ENCODE data around the gene SCG3. TPM values are rescaled to one million over a fixed set of nuclear protein-coding genes. Genes with fewer than 3 reads are reported as not detected.

SCG3 gene
- total and polyA plus RNA-seq, 2 of the 13 experiments (the other 11 are each of a cell fraction or from before 2014, with no cell fraction given) = not detected

- no peak for TF ChIP-seq CBX5 (CRISPR knock-in tag; IDR thresholded peaks at IDR 0.05; ENCODE audit: borderline replicate concordance)
- no peak for TF ChIP-seq ZNF280B (CRISPR knock-in tag; IDR thresholded peaks at IDR 0.05; ENCODE audit: borderline replicate concordance)
- no peak for TF ChIP-seq PHF21A (CRISPR knock-in tag; IDR thresholded peaks at IDR 0.05)
- no peak for TF ChIP-seq TP53 (CRISPR knock-in tag; conservative IDR thresholded peaks at IDR 0.05)
Measured at GRCh38 chr15:51677021-51677420, 4.3 kb upstream of the SCG3 start (continued).

- Histone ChIP-seq H4K20me1 (ENCODE audit: insufficient read depth, low read length) (no peaks in the 10 kb centered on the region), H3K36me3 (replicated peaks in 1 of 2; ENCODE audit: control insufficient read depth in 1 of 2, insufficient read depth in 2 of 2, low read length in 2 of 2) (no peaks in the 10 kb centered on the region), H3K27me3 (ENCODE audit: control insufficient read depth in 1 of 2, insufficient read depth in 2 of 2, low read length in 2 of 2) (peaks cover 0 to 3% of the 10 kb centered on the region in 2 experiments; a peak in 1 of 5 replicates), H3K9ac (ENCODE audit: insufficient read depth, low read depth, low read length) (no peak overlapping the region), H3K4me1 (ENCODE audit: insufficient read depth, low read length) (no peaks in the 10 kb centered on the region), H3K27ac (ENCODE audit: extremely low read length, insufficient read depth, low read length) (no peak overlapping the region), H3K4me3 (replicated peaks in 1 of 3; ENCODE audit: insufficient read depth in 1 of 3, low read depth in 2 of 3, low read length in 3 of 3) (no peak overlapping the region), H3K9me3 (ENCODE audit: low read length) (no peaks in the 10 kb centered on the region), H3K4me2 (ENCODE audit: low read depth, low read length) (no peak overlapping the region), H3K79me2 (ENCODE audit: insufficient read depth, low read length) (no peaks in the 10 kb centered on the region), H2AFZ (ENCODE audit: low read length) (no peak overlapping the region)
- intact Hi-C loops (cut with micrococcal nuclease; ENCODE audit: unreplicated experiment) = no loop called here
- ChIA-PET POLR2A (no interaction called here), CTCF (ENCODE audit: low intra/inter-chr PET ratio, low total read pairs) (no interaction called here)
- no TSS peak for BruUV-seq (replicated peaks)
- ATAC-seq (no peak), DNase-seq (ENCODE audit: low spot score) (no peak), FAIRE-seq (no peak)
- in situ Hi-C loops (cut with HindIII; ENCODE audit: extremely low pct_ligation_motif_present, low pct_unique_long_range_greater_than_20kb) = no loop called here
- 0% methylated on average over 2 of the region's 2 CpGs for WGBS (ENCODE audit: low lambda C conversion rate)
- TF ChIP-seq SNAI1 (CRISPR knock-in tag; IDR thresholded peaks at IDR 0.05; ENCODE audit: borderline replicate concordance) = no peak
- TF ChIP-seq GFI1 (CRISPR knock-in tag; IDR thresholded peaks at IDR 0.05; ENCODE audit: borderline replicate concordance) = no peak
- TF ChIP-seq ZFP62 (CRISPR knock-in tag; IDR thresholded peaks at IDR 0.05) = no peak
- TF ChIP-seq, protein P1, sequence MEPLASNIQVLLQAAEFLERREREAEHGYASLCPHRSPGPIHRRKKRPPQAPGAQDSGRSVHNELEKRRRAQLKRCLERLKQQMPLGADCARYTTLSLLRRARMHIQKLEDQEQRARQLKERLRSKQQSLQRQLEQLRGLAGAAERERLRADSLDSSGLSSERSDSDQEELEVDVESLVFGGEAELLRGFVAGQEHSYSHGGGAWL (CRISPR knock-in tag; IDR thresholded peaks at IDR 0.05) = no peak
- TF ChIP-seq ZNF652 (CRISPR knock-in tag; IDR thresholded peaks at IDR 0.05; ENCODE audit: borderline replicate concordance, low read depth) = no peak
- no peak for TF ChIP-seq ZNF766 (CRISPR knock-in tag; IDR thresholded peaks at IDR 0.05; ENCODE audit: borderline replicate concordance)
- no peak for TF ChIP-seq MLXIP (CRISPR knock-in tag; IDR thresholded peaks at IDR 0.05; ENCODE audit: borderline replicate concordance)
- TF ChIP-seq YEATS2 (CRISPR knock-in tag; IDR thresholded peaks at IDR 0.05; ENCODE audit: borderline replicate concordance) = no peak
- TF ChIP-seq SOX13 (IDR thresholded peaks at IDR 0.05) = no peak
- no peak for TF ChIP-seq SOX13 (CRISPR knock-in tag; conservative IDR thresholded peaks at IDR 0.05 in 1 of 2, IDR thresholded peaks at IDR 0.05 in 1 of 2)
- TF ChIP-seq ZBTB39 (CRISPR knock-in tag; IDR thresholded peaks at IDR 0.05) = no peak
- no peak for TF ChIP-seq NBN (conservative IDR thresholded peaks at IDR 0.05)
- TF ChIP-seq ZMAT5 (CRISPR knock-in tag; IDR thresholded peaks at IDR 0.05; ENCODE audit: borderline replicate concordance, low read depth) = no peak
Measured at GRCh38 chr15:51677452-51677851, 3.9 kb upstream of the SCG3 start.
